Measurements from ENCODE around the gene SLC25A13. TPM values are rescaled to one million over a fixed set of nuclear protein-coding genes. Genes with fewer than 3 reads are reported as not detected.

The SLC25A13 gene
- total and polyA plus RNA-seq, 2 of the 8 experiments (the other 6 are each of a cell fraction or from before 2014, with no cell fraction given), result 30.8 to 85.4 TPM

- ChIA-PET POLR2A (ENCODE audit: partially characterized antibody) (no interaction called here), CTCF (ENCODE audit: partially characterized antibody) (no interaction called here)
- H3K9me3 ChIP-seq (ENCODE audit: insufficient read depth in 2 of 2, low read depth in 1 of 2, low read length in 1 of 2), result peaks cover 2 to 7% of the 10 kb centered on the region in 2 experiments; a peak in 1 of 4 replicates
- H3K36me3 ChIP-seq (ENCODE audit: control insufficient read depth in 2 of 4, insufficient read depth in 4 of 4, low read length in 3 of 4), result no peaks in the 10 kb centered on the region
- no peak overlapping the region for H2BK12ac ChIP-seq (ENCODE audit: low read depth, low read length)
- FAIRE-seq (no peak), DNase-seq (ENCODE audit: low read depth in 1 of 2, low spot score in 2 of 2) (no peak)
- no peak overlapping the region for H3K4me3 ChIP-seq (ENCODE audit: extremely low read depth in 1 of 4, insufficient read depth in 2 of 4, low read depth in 3 of 4, low read length in 4 of 4)
- TF ChIP-seq NANOG (IDR thresholded peaks at IDR 0.05; ENCODE audit: insufficient read depth, low read depth, low read length, poor library complexity, severe bottlenecking) (no peak), RFX5 (IDR thresholded peaks at IDR 0.05; ENCODE audit: borderline replicate concordance, low read depth, low read length) (no peak), SP2 (IDR thresholded peaks at IDR 0.05; ENCODE audit: low read length) (no peak), SUZ12 (IDR thresholded peaks at IDR 0.05; ENCODE audit: low read length) (no peak), NRF1 (IDR thresholded peaks at IDR 0.05; ENCODE audit: low read depth, low read length) (no peak), CTCF (IDR thresholded peaks at IDR 0.05; ENCODE audit: control extremely low read depth in 1 of 3, insufficient read depth in 1 of 3, low read depth in 1 of 3, low read length in 3 of 3) (no peak)
- no peak overlapping the region for H3K18ac ChIP-seq (ENCODE audit: extremely low read depth, low read length)
- H2AK5ac ChIP-seq (ENCODE audit: low read depth, low read length), result no peak overlapping the region
- no peak overlapping the region for H4K5ac ChIP-seq (ENCODE audit: insufficient read length, low read depth, low read length)
- H3K79me1 ChIP-seq (ENCODE audit: low read depth, low read length), result no peaks in the 10 kb centered on the region
- no peak overlapping the region for H2BK5ac ChIP-seq (ENCODE audit: low read depth, low read length)
- no peak overlapping the region for H3K4ac ChIP-seq (replicated peaks; ENCODE audit: insufficient read length, low read depth, low read length)
- H3K14ac ChIP-seq (ENCODE audit: insufficient read length), result no peak overlapping the region
- no peak overlapping the region for H4K8ac ChIP-seq (ENCODE audit: extremely low read depth, insufficient read depth, low read length)
- H2BK20ac ChIP-seq (ENCODE audit: low read length), result no peak overlapping the region
- no peak overlapping the region for H2AFZ ChIP-seq (ENCODE audit: low read length)
- WGBS, 2 experiments (ENCODE audit: extremely low coverage in 1 of 2, insufficient coverage in 1 of 2, insufficient read length in 1 of 2, insufficient replicate concordance in 2 of 2, low coverage in 1 of 2, low lambda C conversion rate in 2 of 2, missing lambda C conversion rate in 1 of 2), result 95% methylated on average over 3 of the region's 3 CpGs; no CpG with 5 or more reads in 1 of the 2 experiments
- H3K23me2 ChIP-seq (ENCODE audit: low read depth, low read length), result peaks cover 2% of the 10 kb centered on the region; the same call in 1 of the 2 replicates
- H4K91ac ChIP-seq (replicated peaks; ENCODE audit: insufficient read length, low read length), result no peak overlapping the region
- H3K27me3 ChIP-seq (replicated peaks in 1 of 4; ENCODE audit: control insufficient read depth in 3 of 4, extremely low read depth in 1 of 4, insufficient read depth in 3 of 4, low read length in 3 of 4), result no peaks in the 10 kb centered on the region
- no peaks in the 10 kb centered on the region for H3K4me1 ChIP-seq (replicated peaks in 1 of 4; ENCODE audit: control insufficient read depth in 3 of 4, insufficient read depth in 4 of 4, low read length in 3 of 4)
- no peak overlapping the region for H3K4me2 ChIP-seq (ENCODE audit: insufficient read depth in 1 of 2, low read depth in 2 of 2, low read length in 2 of 2)
- H3K79me2 ChIP-seq (ENCODE audit: control insufficient read depth in 1 of 2, insufficient read depth in 2 of 2, low read length in 2 of 2), result no peaks in the 10 kb centered on the region
- no peak overlapping the region for H3K56ac ChIP-seq (replicated peaks; ENCODE audit: insufficient read length, low read depth, low read length)
- no peak overlapping the region for H2BK120ac ChIP-seq (replicated peaks; ENCODE audit: low read depth, low read length)
- no peak overlapping the region for H2BK15ac ChIP-seq (ENCODE audit: low read length)
- no peak overlapping the region for H3K23ac ChIP-seq (ENCODE audit: insufficient read length)
- no peak overlapping the region for H3K27ac ChIP-seq (ENCODE audit: low read depth, low read length)
- H4K20me1 ChIP-seq (replicated peaks in 1 of 2; ENCODE audit: control insufficient read depth in 1 of 2, insufficient read depth in 2 of 2, low read length in 2 of 2), result no peaks in the 10 kb centered on the region
- no peak overlapping the region for H3K9ac ChIP-seq (replicated peaks in 1 of 4; ENCODE audit: extremely low read depth in 1 of 4, low read depth in 3 of 4, low read length in 3 of 4)
These were observed 9.9 kb upstream of the SLC25A13 start for GRCh38 chr7:96331775-96332174.

All from H1 (cell line).